Amniotic epithelial cell (primary cell): ENCODE data around the gene GNB1.
"Not testable (repeated sequence)": the region's sequence is repeated elsewhere in the genome, so short reads cannot be mapped to it uniquely, and the experiment has no call there.

ENCODE experiments used
- DNase-seq: peaks from one replicate; pipeline ENCODE4 v3.0.0-alpha.2; 2010; ENCODE audit warnings: low read depth

GNB1 gene

GRCh38 chr1:1890506-1891348 lies at the start of gene GNB1:
GNB1 (minus strand) TSS chr1:1891087; CDS start chr1:1825453, 65,634 bp downstream.
- peak; percentile 83 for DNase-seq

- DNase-seq: no peak
Measured at GRCh38 chr1:1940123-1940425, 49.2 kb upstream of the GNB1 start.

- DNase-seq: no peak
Measured at GRCh38 chr1:1939296-1940122, 48.6 kb upstream of the GNB1 start.

- no peak for DNase-seq
Measured at GRCh38 chr1:1938613-1939295, 47.9 kb upstream of the GNB1 start.

GRCh38 chr1:1938276-1938573 lies 47.3 kb upstream of the GNB1 start:
- no peak for DNase-seq

GRCh38 chr1:1937549-1938275 lies 46.8 kb upstream of the GNB1 start:
- no peak for DNase-seq

- DNase-seq: no peak
Measured at GRCh38 chr1:1937061-1937460, 46.2 kb upstream of the GNB1 start.

- DNase-seq: not testable (repeated sequence)
Measured at GRCh38 chr1:1934848-1935247, 44.0 kb upstream of the GNB1 start.

- DNase-seq: no peak
Measured at GRCh38 chr1:1929639-1930545, 39.0 kb upstream of the GNB1 start.

GRCh38 chr1:1929102-1929638 lies 38.3 kb upstream of the GNB1 start:
- no peak for DNase-seq

- no peak for DNase-seq
Measured at GRCh38 chr1:1928231-1929101, 37.6 kb upstream of the GNB1 start.

GRCh38 chr1:1927751-1928150 lies 36.9 kb upstream of the GNB1 start:
- DNase-seq: no peak

- no peak for DNase-seq
Measured at GRCh38 chr1:1926886-1927660, 36.2 kb upstream of the GNB1 start.

GRCh38 chr1:1926346-1926811 lies 35.5 kb upstream of the GNB1 start:
- DNase-seq: no peak

- DNase-seq: no peak
Measured at GRCh38 chr1:1925437-1926345, 34.8 kb upstream of the GNB1 start.

GRCh38 chr1:1924849-1925248 lies 34.0 kb upstream of the GNB1 start:
- no peak for DNase-seq

- no peak for DNase-seq
Measured at GRCh38 chr1:1924386-1924785, 33.5 kb upstream of the GNB1 start.
